ENCODE data around the gene CDK5RAP2. TPM values are rescaled to one million over a fixed set of nuclear protein-coding genes. Genes with fewer than 3 reads are reported as not detected.
"Not testable (repeated sequence)": the region's sequence is repeated elsewhere in the genome, so short reads cannot be mapped to it uniquely, and the experiment has no call there.

Gene CDK5RAP2
- polyA plus RNA-seq, 1 donor: 42.0 TPM

- H3K36me3 ChIP-seq (ENCODE audit: control insufficient read depth, insufficient read depth, low read length): peaks cover 38% of the 10 kb centered on the region
- not testable (repeated sequence) for H3K27ac ChIP-seq (ENCODE audit: low read length); H3K4me3 ChIP-seq (ENCODE audit: low read length); DNase-seq; H3K27me3 ChIP-seq (ENCODE audit: control insufficient read depth, insufficient read depth, low read length); H3K9me3 ChIP-seq (ENCODE audit: control insufficient read depth, low read depth, low read length); H3K4me1 ChIP-seq (ENCODE audit: control insufficient read depth, insufficient read depth, low read length)
- no CpG with 5 or more reads among the region's 7 CpGs for WGBS (ENCODE audit: insufficient coverage, low lambda C conversion rate)
Measured at GRCh38 chr9:120552210-120552704, 27.7 kb downstream of the CDK5RAP2 start.

DNA sequence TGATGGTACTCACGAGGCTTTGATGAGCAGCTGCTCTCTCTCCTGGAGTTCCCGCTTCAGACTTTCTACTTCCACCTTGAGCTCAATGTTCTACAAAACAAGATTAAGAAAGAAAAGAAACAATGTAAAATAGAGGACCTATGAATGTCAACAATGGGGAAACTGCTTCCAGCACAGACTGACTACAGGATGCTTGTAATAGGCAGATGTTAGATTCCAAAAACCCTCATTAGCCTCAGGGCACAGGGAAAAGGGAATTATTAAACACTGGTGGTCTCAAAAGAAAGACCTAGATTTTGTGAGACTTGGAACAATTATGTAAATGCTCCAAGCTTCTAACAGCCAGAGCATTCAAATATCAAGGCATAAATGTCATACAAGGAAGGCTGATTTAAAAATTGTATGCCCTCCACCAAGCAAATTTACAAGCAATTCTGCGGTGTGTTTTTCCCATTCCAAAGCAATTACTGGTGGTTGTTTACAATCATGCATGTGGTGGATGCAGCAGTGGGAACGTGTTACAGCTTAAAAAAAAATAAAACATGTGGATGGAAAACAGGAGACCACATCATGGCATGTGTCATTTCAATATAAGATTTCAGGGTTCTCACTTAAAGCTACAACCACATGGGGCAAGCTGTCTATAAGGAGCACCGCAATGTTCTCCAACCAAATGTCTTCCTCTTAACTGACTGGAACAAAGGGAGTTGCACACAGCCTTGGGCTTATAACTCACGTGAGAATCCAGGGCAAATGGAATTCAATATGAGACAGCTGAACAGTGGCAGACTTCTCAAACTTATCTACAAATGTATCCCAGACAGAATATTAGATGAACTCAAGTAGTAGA is 34.0 kb downstream of the CDK5RAP2 start:
- peaks cover 74% of the 10 kb centered on the region for H3K36me3 ChIP-seq (ENCODE audit: control insufficient read depth, insufficient read depth, low read length)
- H3K9me3 ChIP-seq (ENCODE audit: control insufficient read depth, low read depth, low read length): no peaks in the 10 kb centered on the region
- no peaks in the 10 kb centered on the region for H3K4me1 ChIP-seq (ENCODE audit: control insufficient read depth, insufficient read depth, low read length)
- WGBS (ENCODE audit: insufficient coverage, low lambda C conversion rate): no CpG with 5 or more reads among the region's 6 CpGs
- DNase-seq: no peak
- no peak overlapping the region for H3K4me3 ChIP-seq (ENCODE audit: low read length)
- no peak overlapping the region for H3K27ac ChIP-seq (ENCODE audit: low read length)
- no peaks in the 10 kb centered on the region for H3K27me3 ChIP-seq (ENCODE audit: control insufficient read depth, insufficient read depth, low read length)

GRCh38 chr9:120544441-120544840 is 35.5 kb downstream of the CDK5RAP2 start:
- Histone ChIP-seq H3K9me3 (ENCODE audit: control insufficient read depth, low read depth, low read length) (no peaks in the 10 kb centered on the region), H3K4me3 (ENCODE audit: low read length) (no peak overlapping the region), H3K36me3 (ENCODE audit: control insufficient read depth, insufficient read depth, low read length) (peaks cover 69% of the 10 kb centered on the region), H3K4me1 (ENCODE audit: control insufficient read depth, insufficient read depth, low read length) (no peaks in the 10 kb centered on the region), H3K27ac (ENCODE audit: low read length) (no peak overlapping the region), H3K27me3 (ENCODE audit: control insufficient read depth, insufficient read depth, low read length) (no peaks in the 10 kb centered on the region)
- DNase-seq: no peak
- WGBS (ENCODE audit: insufficient coverage, low lambda C conversion rate): no CpG with 5 or more reads among the region's 1 CpG

GRCh38 chr9:120542701-120543490 is 37.1 kb downstream of the CDK5RAP2 start:
- WGBS (ENCODE audit: insufficient coverage, low lambda C conversion rate): 100% methylated on average over 1 of the region's 7 CpGs
- H3K4me1 ChIP-seq (ENCODE audit: control insufficient read depth, insufficient read depth, low read length): no peaks in the 10 kb centered on the region
- H3K9me3 ChIP-seq (ENCODE audit: control insufficient read depth, low read depth, low read length): no peaks in the 10 kb centered on the region
- no peak overlapping the region for H3K4me3 ChIP-seq (ENCODE audit: low read length)
- no peak overlapping the region for H3K27ac ChIP-seq (ENCODE audit: low read length)
- H3K36me3 ChIP-seq (ENCODE audit: control insufficient read depth, insufficient read depth, low read length): peaks cover 66% of the 10 kb centered on the region
- H3K27me3 ChIP-seq (ENCODE audit: control insufficient read depth, insufficient read depth, low read length): no peaks in the 10 kb centered on the region
- no peak for DNase-seq

DNA sequence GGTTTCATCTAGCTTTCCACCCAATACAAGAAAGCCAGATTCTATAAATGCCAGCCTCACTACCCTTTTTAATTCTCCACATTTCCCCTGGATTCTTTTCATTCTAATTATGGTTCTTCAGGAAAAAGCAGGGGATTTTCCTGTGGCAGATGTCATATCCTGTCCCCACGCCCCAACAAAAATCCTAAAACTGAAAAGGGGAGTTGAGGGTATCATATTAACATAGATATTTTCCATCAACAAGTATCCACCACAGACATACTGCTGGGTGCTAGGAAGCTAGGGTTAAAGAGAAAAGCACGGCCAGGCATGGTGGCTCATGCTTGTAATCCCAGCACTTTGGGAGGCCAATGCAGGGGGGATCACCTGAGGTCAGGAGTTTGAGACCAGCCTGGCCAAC is 38.0 kb downstream of the CDK5RAP2 start:
- Histone ChIP-seq H3K9me3 (ENCODE audit: control insufficient read depth, low read depth, low read length) (no peaks in the 10 kb centered on the region), H3K4me3 (ENCODE audit: low read length) (no peak overlapping the region), H3K27ac (ENCODE audit: low read length) (no peak overlapping the region), H3K27me3 (ENCODE audit: control insufficient read depth, insufficient read depth, low read length) (no peaks in the 10 kb centered on the region), H3K36me3 (ENCODE audit: control insufficient read depth, insufficient read depth, low read length) (peaks cover 70% of the 10 kb centered on the region), H3K4me1 (ENCODE audit: control insufficient read depth, insufficient read depth, low read length) (no peaks in the 10 kb centered on the region)
- no CpG with 5 or more reads among the region's 2 CpGs for WGBS (ENCODE audit: insufficient coverage, low lambda C conversion rate)
- no peak for DNase-seq

DNA sequence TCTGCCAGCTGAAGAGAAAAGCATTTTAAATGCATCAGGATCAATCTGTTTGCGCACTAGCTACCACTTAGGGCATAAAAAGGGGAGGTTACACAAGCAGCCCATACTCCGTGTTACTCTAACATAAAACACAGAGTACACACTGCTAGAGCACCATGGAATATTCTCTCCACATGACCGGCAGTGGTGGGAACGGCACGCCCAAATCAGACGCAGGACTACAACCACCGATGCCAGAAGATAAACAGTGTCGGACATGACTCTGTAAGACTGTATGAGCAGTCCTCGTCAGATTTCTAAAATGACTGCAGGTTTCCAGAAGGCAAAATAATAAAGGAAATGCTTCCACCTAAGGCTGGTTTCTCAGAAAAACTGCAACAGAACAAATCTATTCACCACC is 40.0 kb downstream of the CDK5RAP2 start:
- no peak for DNase-seq
- 100% methylated on average over 1 of the region's 9 CpGs for WGBS (ENCODE audit: insufficient coverage, low lambda C conversion rate)
- no peaks in the 10 kb centered on the region for H3K4me1 ChIP-seq (ENCODE audit: control insufficient read depth, insufficient read depth, low read length)
- H3K27ac ChIP-seq (ENCODE audit: low read length): no peak overlapping the region
- H3K9me3 ChIP-seq (ENCODE audit: control insufficient read depth, low read depth, low read length): no peaks in the 10 kb centered on the region
- peaks cover 66% of the 10 kb centered on the region for H3K36me3 ChIP-seq (ENCODE audit: control insufficient read depth, insufficient read depth, low read length)
- no peaks in the 10 kb centered on the region for H3K27me3 ChIP-seq (ENCODE audit: control insufficient read depth, insufficient read depth, low read length)
- H3K4me3 ChIP-seq (ENCODE audit: low read length): no peak overlapping the region

GRCh38 chr9:120538339-120538738 is 41.6 kb downstream of the CDK5RAP2 start:
- Histone ChIP-seq H3K4me3 (ENCODE audit: low read length) (no peak overlapping the region), H3K27me3 (ENCODE audit: control insufficient read depth, insufficient read depth, low read length) (no peaks in the 10 kb centered on the region), H3K36me3 (ENCODE audit: control insufficient read depth, insufficient read depth, low read length) (peaks cover 67% of the 10 kb centered on the region), H3K27ac (ENCODE audit: low read length) (no peak overlapping the region), H3K4me1 (ENCODE audit: control insufficient read depth, insufficient read depth, low read length) (no peaks in the 10 kb centered on the region), H3K9me3 (ENCODE audit: control insufficient read depth, low read depth, low read length) (no peaks in the 10 kb centered on the region)
- no CpG with 5 or more reads among the region's 3 CpGs for WGBS (ENCODE audit: insufficient coverage, low lambda C conversion rate)
- no peak for DNase-seq

GRCh38 chr9:120536949-120537640 is 42.9 kb downstream of the CDK5RAP2 start:
- Histone ChIP-seq H3K4me3 (ENCODE audit: low read length) (no peak overlapping the region), H3K36me3 (ENCODE audit: control insufficient read depth, insufficient read depth, low read length) (peaks cover 69% of the 10 kb centered on the region), H3K27me3 (ENCODE audit: control insufficient read depth, insufficient read depth, low read length) (no peaks in the 10 kb centered on the region), H3K27ac (ENCODE audit: low read length) (no peak overlapping the region), H3K4me1 (ENCODE audit: control insufficient read depth, insufficient read depth, low read length) (no peaks in the 10 kb centered on the region), H3K9me3 (ENCODE audit: control insufficient read depth, low read depth, low read length) (no peaks in the 10 kb centered on the region)
- 67% methylated on average over 1 of the region's 5 CpGs for WGBS (ENCODE audit: insufficient coverage, low lambda C conversion rate)
- DNase-seq: no peak

- DNase-seq: no peak
- Histone ChIP-seq H3K27me3 (ENCODE audit: control insufficient read depth, insufficient read depth, low read length) (no peaks in the 10 kb centered on the region), H3K36me3 (ENCODE audit: control insufficient read depth, insufficient read depth, low read length) (peaks cover 62% of the 10 kb centered on the region), H3K9me3 (ENCODE audit: control insufficient read depth, low read depth, low read length) (no peaks in the 10 kb centered on the region), H3K4me1 (ENCODE audit: control insufficient read depth, insufficient read depth, low read length) (no peaks in the 10 kb centered on the region), H3K27ac (ENCODE audit: low read length) (no peak overlapping the region), H3K4me3 (ENCODE audit: low read length) (no peak overlapping the region)
- 75% methylated on average over 4 of the region's 6 CpGs for WGBS (ENCODE audit: insufficient coverage, low lambda C conversion rate)
Measured at GRCh38 chr9:120536094-120536493, 43.9 kb downstream of the CDK5RAP2 start.

- Histone ChIP-seq H3K27me3 (ENCODE audit: control insufficient read depth, insufficient read depth, low read length) (no peaks in the 10 kb centered on the region), H3K4me3 (ENCODE audit: low read length) (no peak overlapping the region), H3K9me3 (ENCODE audit: control insufficient read depth, low read depth, low read length) (no peaks in the 10 kb centered on the region), H3K27ac (ENCODE audit: low read length) (no peak overlapping the region), H3K4me1 (ENCODE audit: control insufficient read depth, insufficient read depth, low read length) (no peaks in the 10 kb centered on the region), H3K36me3 (ENCODE audit: control insufficient read depth, insufficient read depth, low read length) (peaks cover 67% of the 10 kb centered on the region)
- WGBS (ENCODE audit: insufficient coverage, low lambda C conversion rate): 71% methylated on average over 2 of the region's 2 CpGs
- DNase-seq: no peak
Measured at GRCh38 chr9:120534266-120534665, 45.7 kb downstream of the CDK5RAP2 start.
